NCI-H524 (cell line): ENCODE measurements around the gene CDKL2.
"Not testable (repeated sequence)": the region's sequence is repeated elsewhere in the genome, so short reads cannot be mapped to it uniquely, and the experiment has no call there.

Source experiments
- DNase-seq, 2 experiments: peaks; one replicate each; lab custom pipeline; 2025; lab: John Stamatoyannopoulos, UW

Gene CDKL2

GRCh38 chr4:75552452-75552851 lies 77.9 kb downstream of the CDKL2 start:
- no peak for DNase-seq

GRCh38 chr4:75549019-75549418 lies 81.3 kb downstream of the CDKL2 start:
- no peak for DNase-seq

- no peak for DNase-seq
Measured at GRCh38 chr4:75547647-75548387, 82.5 kb downstream of the CDKL2 start.

- DNase-seq: no peak
Measured at GRCh38 chr4:75545526-75545925, 84.8 kb downstream of the CDKL2 start.

GRCh38 chr4:75544870-75545269 lies 85.5 kb downstream of the CDKL2 start:
- no peak for DNase-seq

GRCh38 chr4:75544220-75544619 lies 86.1 kb downstream of the CDKL2 start:
- DNase-seq: not testable (repeated sequence)

GRCh38 chr4:75542824-75543223 lies 87.5 kb downstream of the CDKL2 start:
- DNase-seq: no peak

- DNase-seq: not testable (repeated sequence)
Measured at GRCh38 chr4:75537308-75537707, 93.0 kb downstream of the CDKL2 start.

GRCh38 chr4:75533926-75534325 lies 96.4 kb downstream of the CDKL2 start:
- not testable (repeated sequence) for DNase-seq

- not testable (repeated sequence) for DNase-seq
Measured at GRCh38 chr4:75533339-75533887, 96.9 kb downstream of the CDKL2 start.

GRCh38 chr4:75531536-75532143 lies 98.7 kb downstream of the CDKL2 start:
- DNase-seq: not testable (repeated sequence)

GRCh38 chr4:75530556-75531322 lies 99.6 kb downstream of the CDKL2 start:
- DNase-seq: no peak
